Upper lobe of right lung (tissue), 1 donor: ENCODE measurements around the gene SIDT1. TPM values are rescaled to one million over a fixed set of nuclear protein-coding genes. Genes with fewer than 3 reads are reported as not detected.

Experiments
- ATAC-seq: fragments of 200-7000 bp; cut with Tn5 transposase; one replicate; pipeline ENCODE4 v1.9.1; 2020; ENCODE audit warnings: mild to moderate bottlenecking, moderate library complexity
- DNase-seq: peaks from one replicate; pipeline ENCODE4 v3.0.0-alpha.2; 2020
- H3K27ac ChIP-seq: fragments of 200-600 bp; one replicate; pipeline ENCODE4 v1.8.0; 2022
- H3K27me3 ChIP-seq: fragments of 200-600 bp; one replicate; pipeline ENCODE4 v1.8.0; 2022; ENCODE audit warnings: mild to moderate bottlenecking
- H3K36me3 ChIP-seq: fragments of 200-600 bp; one replicate; pipeline ENCODE4 v1.8.0; 2022
- H3K4me1 ChIP-seq: fragments of 200-600 bp; one replicate; pipeline ENCODE4 v1.8.0; 2022
- H3K4me3 ChIP-seq: fragments of 200-600 bp; one replicate; pipeline ENCODE4 v1.8.0; 2022; ENCODE audit warnings: mild to moderate bottlenecking
- H3K9me3 ChIP-seq: fragments of 200-600 bp; one replicate; pipeline ENCODE4 v1.8.0; 2022
- intact Hi-C: fragments of 100-400 bp; cut with DNase I; formaldehyde crosslinking; loops from one replicate; pipeline ENCODE4 v1.11.0; 2022
- total RNA-seq: library from RNA; stranded (reverse); fragmentation: NEBNext Ultra II Directional; extraction: Animal tissue kit (Norgen Biotek cat#: 25700); gene quantifications from one replicate; pipeline ENCODE4 v1.2.1, GENCODE V29; 2021
- TF ChIP-seq, protein P1 (sequence below): fragments of 200-600 bp; IDR thresholded peaks from one replicate; pipeline ENCODE4 v1.8.0; 2022; ENCODE audit warnings: antibody characterized with exemption
- donor health status: DM: no; HTN: yes; CAD: no; lungs with severe emphysema.

SIDT1 gene
- total RNA-seq, 1 donor from 2014 or later = 3.5 TPM

DNA sequence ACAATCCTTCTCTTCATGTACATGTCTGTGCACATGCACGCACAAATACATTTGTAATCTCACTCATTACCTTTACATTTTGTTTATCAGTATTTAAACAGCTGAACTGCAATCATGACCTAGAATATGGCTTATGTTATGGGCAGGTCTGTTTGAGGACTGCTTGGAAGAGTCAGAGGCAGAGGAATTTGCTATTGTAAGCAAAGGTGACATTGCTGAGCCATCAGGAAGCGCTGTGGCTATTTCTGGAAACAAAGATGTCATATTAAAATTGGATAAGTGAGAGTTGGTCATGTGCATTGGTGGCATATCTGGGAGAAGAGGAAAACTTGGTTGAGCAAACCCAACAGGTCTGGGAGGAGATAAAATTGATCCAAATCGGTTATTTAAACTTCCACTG is 122.5 kb downstream of the SIDT1 start:
- no peaks in the 10 kb centered on the region for H3K4me1 ChIP-seq
- TF ChIP-seq, protein P1, sequence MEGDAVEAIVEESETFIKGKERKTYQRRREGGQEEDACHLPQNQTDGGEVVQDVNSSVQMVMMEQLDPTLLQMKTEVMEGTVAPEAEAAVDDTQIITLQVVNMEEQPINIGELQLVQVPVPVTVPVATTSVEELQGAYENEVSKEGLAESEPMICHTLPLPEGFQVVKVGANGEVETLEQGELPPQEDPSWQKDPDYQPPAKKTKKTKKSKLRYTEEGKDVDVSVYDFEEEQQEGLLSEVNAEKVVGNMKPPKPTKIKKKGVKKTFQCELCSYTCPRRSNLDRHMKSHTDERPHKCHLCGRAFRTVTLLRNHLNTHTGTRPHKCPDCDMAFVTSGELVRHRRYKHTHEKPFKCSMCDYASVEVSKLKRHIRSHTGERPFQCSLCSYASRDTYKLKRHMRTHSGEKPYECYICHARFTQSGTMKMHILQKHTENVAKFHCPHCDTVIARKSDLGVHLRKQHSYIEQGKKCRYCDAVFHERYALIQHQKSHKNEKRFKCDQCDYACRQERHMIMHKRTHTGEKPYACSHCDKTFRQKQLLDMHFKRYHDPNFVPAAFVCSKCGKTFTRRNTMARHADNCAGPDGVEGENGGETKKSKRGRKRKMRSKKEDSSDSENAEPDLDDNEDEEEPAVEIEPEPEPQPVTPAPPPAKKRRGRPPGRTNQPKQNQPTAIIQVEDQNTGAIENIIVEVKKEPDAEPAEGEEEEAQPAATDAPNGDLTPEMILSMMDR = no peak
- intact Hi-C loops = no loop called here

DNA sequence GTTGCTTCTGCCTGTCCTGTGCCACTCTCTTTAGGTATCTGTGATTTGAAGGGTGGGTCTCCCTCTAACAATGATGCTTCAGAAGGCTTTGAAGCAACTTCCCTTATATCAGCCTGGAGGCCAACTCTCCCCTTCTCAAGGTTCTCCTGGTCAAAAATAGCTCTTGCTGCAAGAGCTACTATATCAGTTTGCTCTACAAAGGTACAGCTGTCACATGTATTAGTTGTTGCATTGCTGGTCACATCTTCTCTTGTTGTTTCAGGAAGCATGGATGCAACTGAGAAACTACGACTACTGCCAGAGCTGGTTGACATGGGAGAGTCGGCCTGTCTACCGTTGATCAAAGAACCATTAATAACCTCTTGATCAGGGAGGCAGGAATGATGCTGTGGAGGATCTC is 125.8 kb downstream of the SIDT1 start:
- Histone ChIP-seq H3K4me1 (no peaks in the 10 kb centered on the region), H3K27ac (no peak overlapping the region), H3K9me3 (no peaks in the 10 kb centered on the region), H3K4me3 (no peak overlapping the region), H3K36me3 (peaks cover 34% of the 10 kb centered on the region), H3K27me3 (no peaks in the 10 kb centered on the region)
- ATAC-seq (no peak), DNase-seq (no peak)
- intact Hi-C loops = no loop called here
- TF ChIP-seq, protein P1 = no peak

More for the DNA sequence above, 122.5 kb downstream of the SIDT1 start:
- no peak overlapping the region for H3K27ac ChIP-seq
- no peak overlapping the region for H3K4me3 ChIP-seq
- no peak for ATAC-seq
- DNase-seq = no peak
- H3K9me3 ChIP-seq = no peaks in the 10 kb centered on the region
- H3K36me3 ChIP-seq = peaks cover 12% of the 10 kb centered on the region
- H3K27me3 ChIP-seq = no peaks in the 10 kb centered on the region

DNA sequence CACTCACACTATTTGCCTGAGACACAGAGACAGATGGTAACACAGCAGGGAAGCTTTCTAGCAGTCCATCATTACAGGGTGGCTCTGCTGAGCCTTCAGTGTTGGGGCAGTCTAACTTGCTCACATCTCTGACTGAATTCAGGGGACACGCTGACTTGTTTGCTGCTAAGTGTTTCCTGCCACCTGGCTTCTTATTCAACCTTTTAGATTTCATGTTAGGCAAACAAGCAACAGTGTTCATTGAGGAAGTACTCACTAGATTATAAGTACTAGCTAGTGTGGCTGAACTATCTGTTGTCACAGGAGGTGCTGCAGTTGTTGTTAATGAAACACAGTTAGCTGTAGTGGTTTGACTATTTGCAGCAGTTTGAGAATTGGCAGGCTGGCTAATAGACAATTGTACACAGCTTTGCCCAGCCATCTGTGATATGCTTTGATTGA is 126.8 kb downstream of the SIDT1 start:
- DNase-seq (no peak), ATAC-seq (no peak)
- Histone ChIP-seq H3K9me3 (no peaks in the 10 kb centered on the region), H3K4me1 (no peaks in the 10 kb centered on the region), H3K4me3 (no peak overlapping the region), H3K36me3 (peaks cover 42% of the 10 kb centered on the region), H3K27me3 (no peaks in the 10 kb centered on the region), H3K27ac (no peak overlapping the region)
- TF ChIP-seq, protein P1 = no peak
- intact Hi-C loops = no loop called here

DNA sequence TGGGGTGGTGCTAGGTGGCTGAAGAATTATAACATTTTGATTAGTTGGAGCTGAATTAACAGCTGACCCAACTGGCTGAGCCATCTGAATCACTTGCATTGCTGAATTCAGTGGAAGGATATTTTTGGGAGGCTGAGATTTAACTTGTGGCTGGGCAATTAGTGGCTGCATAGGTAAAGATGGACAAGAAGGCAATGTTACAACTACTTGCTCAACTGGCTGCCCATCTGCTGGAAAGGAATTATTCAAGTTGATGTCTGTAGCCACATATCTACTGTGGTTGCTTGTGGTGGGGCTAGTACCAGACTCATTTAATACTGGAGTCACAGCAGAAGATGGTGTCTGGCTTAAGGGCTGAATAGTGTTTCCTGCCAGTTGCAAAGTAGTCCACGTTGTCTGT is 127.6 kb downstream of the SIDT1 start:
- intact Hi-C loops = no loop called here
- H3K4me1 ChIP-seq = no peaks in the 10 kb centered on the region
- no peaks in the 10 kb centered on the region for H3K9me3 ChIP-seq
- no peak overlapping the region for H3K4me3 ChIP-seq
- H3K36me3 ChIP-seq = peaks cover 50% of the 10 kb centered on the region
- DNase-seq (no peak), ATAC-seq (no peak)
- no peaks in the 10 kb centered on the region for H3K27me3 ChIP-seq
- no peak overlapping the region for H3K27ac ChIP-seq
- TF ChIP-seq, protein P1 = no peak

DNA sequence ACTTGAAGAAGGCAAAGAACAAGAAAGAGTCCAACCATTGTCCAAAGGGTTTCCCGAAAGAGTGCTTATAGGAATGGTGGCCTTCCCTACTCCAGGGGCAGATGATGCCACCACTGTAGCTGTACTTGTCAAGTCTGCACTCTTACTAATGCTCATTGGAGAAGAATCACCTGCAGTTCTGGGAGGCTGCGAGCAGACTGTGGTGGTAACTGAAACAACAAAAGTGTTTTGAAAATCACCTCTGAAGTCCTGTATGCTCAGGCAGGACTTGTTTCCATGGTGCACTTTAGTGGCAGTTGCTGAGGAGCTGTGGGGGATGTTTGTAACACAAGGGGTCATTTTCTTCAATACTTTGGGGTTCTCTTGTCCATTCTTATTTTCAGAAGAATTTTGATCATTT is 128.1 kb downstream of the SIDT1 start:
- H3K4me3 ChIP-seq = no peak overlapping the region
- no peaks in the 10 kb centered on the region for H3K9me3 ChIP-seq
- ATAC-seq = no peak
- no peak overlapping the region for H3K27ac ChIP-seq
- no peaks in the 10 kb centered on the region for H3K27me3 ChIP-seq
- DNase-seq = no peak
- peaks cover 53% of the 10 kb centered on the region for H3K36me3 ChIP-seq
- H3K4me1 ChIP-seq = no peaks in the 10 kb centered on the region
- TF ChIP-seq, protein P1 = no peak
- intact Hi-C loops = no loop called here

DNA sequence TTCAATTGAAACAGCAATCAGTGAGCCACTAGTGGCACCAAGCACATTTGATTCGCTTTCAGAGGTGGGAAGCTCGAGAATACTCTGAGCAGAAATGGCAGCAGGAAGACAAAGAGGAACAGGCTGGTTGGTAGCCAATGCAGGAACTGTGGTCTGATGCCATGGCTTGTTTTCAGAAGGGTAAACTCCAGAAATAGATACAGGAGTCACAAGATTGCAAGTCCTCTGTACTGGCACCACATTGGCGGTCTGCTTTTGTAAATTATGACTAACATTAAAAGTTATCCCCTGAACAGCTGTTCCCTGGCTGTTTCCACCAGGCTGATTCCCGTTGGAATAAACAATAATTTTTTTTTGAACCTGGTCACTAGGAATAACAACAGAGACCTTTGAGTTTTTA is 128.5 kb downstream of the SIDT1 start:
- no peaks in the 10 kb centered on the region for H3K4me1 ChIP-seq
- H3K27me3 ChIP-seq = no peaks in the 10 kb centered on the region
- no peak overlapping the region for H3K4me3 ChIP-seq
- no peaks in the 10 kb centered on the region for H3K9me3 ChIP-seq
- no peak for DNase-seq
- ATAC-seq = no peak
- intact Hi-C loops = no loop called here
- TF ChIP-seq, protein P1 = no peak
- peaks cover 54% of the 10 kb centered on the region for H3K36me3 ChIP-seq
- no peak overlapping the region for H3K27ac ChIP-seq
